DND-41 (cell line): ENCODE results near the gene LAG3.

Experiments
- EZH2 ChIP-seq: IDR thresholded peaks from 3 replicates; pipeline ENCODE4 v1.6.1; 2012; ENCODE audit warnings: borderline replicate concordance, low read depth, mild to moderate bottlenecking, moderate library complexity, low read length, inconsistent platforms; ENCODE audit not compliant: severe bottlenecking
- TF ChIP-seq, protein P1 (sequence below): IDR thresholded peaks from 2 replicates; pipeline ENCODE4 v1.5.1; 2012; ENCODE audit warnings: borderline replicate concordance, low read length, moderate library complexity, mild to moderate bottlenecking; ENCODE audit not compliant: poor library complexity, severe bottlenecking; ENCODE audit errors: extremely low read depth

GRCh38 chr12:6735448-6736191 lies 36.7 kb upstream of the LAG3 start:
- TF ChIP-seq, protein P1, sequence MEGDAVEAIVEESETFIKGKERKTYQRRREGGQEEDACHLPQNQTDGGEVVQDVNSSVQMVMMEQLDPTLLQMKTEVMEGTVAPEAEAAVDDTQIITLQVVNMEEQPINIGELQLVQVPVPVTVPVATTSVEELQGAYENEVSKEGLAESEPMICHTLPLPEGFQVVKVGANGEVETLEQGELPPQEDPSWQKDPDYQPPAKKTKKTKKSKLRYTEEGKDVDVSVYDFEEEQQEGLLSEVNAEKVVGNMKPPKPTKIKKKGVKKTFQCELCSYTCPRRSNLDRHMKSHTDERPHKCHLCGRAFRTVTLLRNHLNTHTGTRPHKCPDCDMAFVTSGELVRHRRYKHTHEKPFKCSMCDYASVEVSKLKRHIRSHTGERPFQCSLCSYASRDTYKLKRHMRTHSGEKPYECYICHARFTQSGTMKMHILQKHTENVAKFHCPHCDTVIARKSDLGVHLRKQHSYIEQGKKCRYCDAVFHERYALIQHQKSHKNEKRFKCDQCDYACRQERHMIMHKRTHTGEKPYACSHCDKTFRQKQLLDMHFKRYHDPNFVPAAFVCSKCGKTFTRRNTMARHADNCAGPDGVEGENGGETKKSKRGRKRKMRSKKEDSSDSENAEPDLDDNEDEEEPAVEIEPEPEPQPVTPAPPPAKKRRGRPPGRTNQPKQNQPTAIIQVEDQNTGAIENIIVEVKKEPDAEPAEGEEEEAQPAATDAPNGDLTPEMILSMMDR, result no peak
- no peak for TF ChIP-seq EZH2
